A673 (cell line): ENCODE measurements around the gene FGD4. TPM values are rescaled to one million over a fixed set of nuclear protein-coding genes. Genes with fewer than 3 reads are reported as not detected.

Experiments
- BruUV-seq: library from RNA; stranded (reverse); fragments of 400-500 nt; replicated peaks from 2 replicates; lab custom pipeline; 2021; lab: Mats Ljungman, UMichigan
- CTCF ChIA-PET: fragments of 300-600 bp; sonication (Branson Sonifier 250); formaldehyde crosslinking; loops from one replicate; lab custom pipeline; 2022; ENCODE audit warnings: antibody characterized with exemption; lab: Charles Lee
- POLR2A ChIA-PET: fragments of 300-600 bp; sonication (Branson Sonifier 250); formaldehyde crosslinking; loops from one replicate; lab custom pipeline; 2022; ENCODE audit warnings: antibody characterized with exemption; ENCODE audit not compliant: low non-redundant PET; lab: Charles Lee
- DNase-seq: peaks from one replicate; pipeline ENCODE4 v3.0.0-alpha.2; 2015; ENCODE audit warnings: low spot score
- H3K27ac ChIP-seq: fragments of 200-600 bp; sonication (generic); 2 replicates; pipeline ENCODE4 v1.5.1; 2016; ENCODE audit warnings: mixed run types, low read depth, mild to moderate bottlenecking, mixed read lengths, antibody characterized with exemption, low read length; ENCODE audit not compliant: poor library complexity, severe bottlenecking
- H3K27me3 ChIP-seq: fragments of 200-600 bp; sonication (generic); replicated peaks from 2 replicates; pipeline ENCODE4 v1.6.1; 2017; ENCODE audit warnings: mixed run types, low read depth, mild to moderate bottlenecking, mixed read lengths, antibody characterized with exemption, low read length; ENCODE audit not compliant: insufficient read depth, poor library complexity
- H3K36me3 ChIP-seq: fragments of 200-600 bp; sonication (generic); 2 replicates; pipeline ENCODE4 v1.6.1; 2016; ENCODE audit warnings: mixed run types, mild to moderate bottlenecking, mixed read lengths, antibody characterized with exemption, low read length; ENCODE audit not compliant: insufficient read depth, poor library complexity, severe bottlenecking
- H3K4me1 ChIP-seq: fragments of 200-600 bp; sonication (generic); 2 replicates; pipeline ENCODE4 v1.6.1; 2017; ENCODE audit warnings: mixed run types, mild to moderate bottlenecking, mixed read lengths, antibody characterized with exemption, low read length; ENCODE audit not compliant: insufficient read depth, poor library complexity, severe bottlenecking
- H3K4me3 ChIP-seq: fragments of 200-600 bp; sonication (generic); 2 replicates; pipeline ENCODE4 v1.5.1; 2016; ENCODE audit warnings: low read depth, mixed run types, mild to moderate bottlenecking, mixed read lengths, low read length; ENCODE audit not compliant: poor library complexity, severe bottlenecking
- H3K9me3 ChIP-seq: fragments of 200-600 bp; sonication (generic); 2 replicates; pipeline ENCODE4 v1.6.1; 2016; ENCODE audit warnings: mixed run types, low read depth, mild to moderate bottlenecking, mixed read lengths, antibody characterized with exemption, low read length; ENCODE audit not compliant: poor library complexity, severe bottlenecking
- EZH2 ChIP-seq: fragments of 200-600 bp; sonication (generic); IDR thresholded peaks from 2 replicates; pipeline ENCODE4 v1.6.1; 2017; ENCODE audit warnings: borderline replicate concordance, low read depth, mild to moderate bottlenecking, mixed read lengths, antibody characterized with exemption, low read length; ENCODE audit not compliant: poor library complexity, severe bottlenecking
- intact Hi-C: fragments of 100-400 bp; cut with micrococcal nuclease; formaldehyde crosslinking; loops from one replicate; pipeline ENCODE4 v1.10.0; 2022; ENCODE audit not compliant: unreplicated experiment
- total RNA-seq: library from RNA; stranded (reverse); gene quantifications from 2 replicates; pipeline ENCODE4 v1.2.3, GENCODE V29; 2021
- TF ChIP-seq, protein P1 (sequence below): fragments of 300-800, 200-600 bp; sonication (generic); conservative IDR thresholded peaks from 2 replicates; pipeline ENCODE4 v1.5.1; 2017; ENCODE audit warnings: low read depth, mild to moderate bottlenecking, antibody characterized with exemption, low read length, moderate library complexity, mixed read lengths

FGD4 gene
- total RNA-seq, 1 experiment from 2014 or later = 21.5 TPM

DNA sequence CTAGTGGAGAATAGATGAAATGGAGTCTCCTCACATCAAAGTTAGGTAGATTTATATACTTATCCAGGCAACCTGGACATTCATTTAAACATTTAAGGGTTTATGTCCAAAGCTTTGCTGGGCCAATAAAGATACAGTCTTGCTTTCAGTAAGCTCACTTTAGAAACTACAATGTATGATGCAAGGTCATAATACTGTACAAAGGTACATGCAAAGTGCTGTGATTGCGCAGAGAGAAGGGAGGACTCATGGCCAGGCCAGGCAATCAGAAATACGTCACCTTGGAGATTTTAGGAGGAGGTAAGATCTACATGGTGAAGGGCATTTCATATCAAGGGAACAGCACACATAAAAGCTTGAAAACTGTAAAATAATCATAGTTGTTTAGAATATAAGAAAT lies 113.6 kb downstream of the FGD4 start:
- Histone ChIP-seq H3K4me3 (no peak overlapping the region), H3K9me3 (no peaks in the 10 kb centered on the region), H3K27me3 (no peaks in the 10 kb centered on the region), H3K36me3 (no peaks in the 10 kb centered on the region), H3K27ac (no peak overlapping the region), H3K4me1 (peaks cover 12% of the 10 kb centered on the region)
- intact Hi-C loops = no loop called here
- ChIA-PET CTCF (interaction anchor here (0.5 kb wide), 1 partner anchor 11 kb away, joined by 5 read pairs; no protein-coding TSS in a partner anchor), POLR2A (no interaction called here)
- TF ChIP-seq, protein P1, sequence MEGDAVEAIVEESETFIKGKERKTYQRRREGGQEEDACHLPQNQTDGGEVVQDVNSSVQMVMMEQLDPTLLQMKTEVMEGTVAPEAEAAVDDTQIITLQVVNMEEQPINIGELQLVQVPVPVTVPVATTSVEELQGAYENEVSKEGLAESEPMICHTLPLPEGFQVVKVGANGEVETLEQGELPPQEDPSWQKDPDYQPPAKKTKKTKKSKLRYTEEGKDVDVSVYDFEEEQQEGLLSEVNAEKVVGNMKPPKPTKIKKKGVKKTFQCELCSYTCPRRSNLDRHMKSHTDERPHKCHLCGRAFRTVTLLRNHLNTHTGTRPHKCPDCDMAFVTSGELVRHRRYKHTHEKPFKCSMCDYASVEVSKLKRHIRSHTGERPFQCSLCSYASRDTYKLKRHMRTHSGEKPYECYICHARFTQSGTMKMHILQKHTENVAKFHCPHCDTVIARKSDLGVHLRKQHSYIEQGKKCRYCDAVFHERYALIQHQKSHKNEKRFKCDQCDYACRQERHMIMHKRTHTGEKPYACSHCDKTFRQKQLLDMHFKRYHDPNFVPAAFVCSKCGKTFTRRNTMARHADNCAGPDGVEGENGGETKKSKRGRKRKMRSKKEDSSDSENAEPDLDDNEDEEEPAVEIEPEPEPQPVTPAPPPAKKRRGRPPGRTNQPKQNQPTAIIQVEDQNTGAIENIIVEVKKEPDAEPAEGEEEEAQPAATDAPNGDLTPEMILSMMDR = no peak
- TF ChIP-seq EZH2 = no peak
- DNase-seq = no peak
- BruUV-seq = no TSS peak

DNA sequence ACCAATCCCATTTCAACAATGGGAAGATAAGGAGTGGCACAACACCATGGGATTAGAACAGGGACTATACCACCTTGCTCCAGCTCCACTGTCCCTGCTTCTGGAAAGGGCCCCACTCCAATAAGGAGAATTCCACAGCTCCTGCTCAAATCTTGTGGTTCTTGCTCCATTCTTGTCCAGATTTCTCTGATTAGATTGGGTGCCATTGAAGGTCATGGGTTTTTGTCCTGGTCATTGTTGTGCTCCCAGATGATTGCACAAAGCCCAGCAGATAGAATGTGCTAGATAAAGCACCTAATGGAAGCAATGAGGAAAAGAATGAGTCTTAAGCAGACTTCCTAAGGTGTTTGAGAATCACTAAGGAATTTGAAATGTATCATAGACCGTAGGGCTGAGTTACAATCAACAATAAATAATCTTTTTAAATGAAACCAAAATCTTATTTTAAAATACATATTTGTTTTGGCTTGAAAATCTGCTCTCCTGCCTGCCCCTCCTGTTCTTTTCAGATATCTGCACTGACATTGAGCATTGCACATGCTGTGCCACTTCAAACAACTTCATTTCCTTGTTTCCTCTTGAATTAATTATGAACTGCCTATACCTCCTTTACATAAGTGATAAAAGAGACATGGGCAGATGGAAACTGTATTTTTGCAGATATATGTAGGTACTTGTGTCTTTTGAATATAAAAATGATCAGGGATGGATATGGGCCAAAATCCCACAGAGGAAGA lies 115.9 kb downstream of the FGD4 start:
- peak overlapping the region; percentile 12 for H3K27ac ChIP-seq
- no peaks in the 10 kb centered on the region for H3K27me3 ChIP-seq
- H3K36me3 ChIP-seq = no peaks in the 10 kb centered on the region
- H3K9me3 ChIP-seq = no peaks in the 10 kb centered on the region
- peak; percentile 33 for DNase-seq
- TF ChIP-seq, protein P1 = no peak
- no peak for TF ChIP-seq EZH2
- peaks cover 12% of the 10 kb centered on the region for H3K4me1 ChIP-seq
- ChIA-PET CTCF (no interaction called here), POLR2A (no interaction called here)
- no peak overlapping the region for H3K4me3 ChIP-seq
- intact Hi-C loops = no loop called here
- no TSS peak for BruUV-seq

DNA sequence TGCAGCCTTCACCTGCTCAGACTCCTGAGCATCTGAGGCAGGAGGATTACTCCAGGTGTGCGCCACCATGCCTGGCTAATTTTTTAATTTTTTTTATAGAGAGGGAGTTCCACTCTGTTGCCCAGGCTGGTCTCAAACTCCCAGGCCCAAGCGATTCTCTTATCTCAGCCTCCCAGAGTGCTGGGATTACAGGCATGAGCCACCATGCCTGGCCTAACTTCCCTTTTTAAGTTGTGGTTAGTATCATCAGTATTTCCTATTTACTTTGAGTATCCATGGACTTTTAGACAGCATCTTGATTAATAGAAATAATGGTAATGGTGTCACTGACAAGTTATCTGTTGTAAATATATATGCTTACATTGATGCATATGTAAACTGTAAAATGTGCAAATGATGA lies 116.9 kb downstream of the FGD4 start:
- Histone ChIP-seq H3K27me3 (no peaks in the 10 kb centered on the region), H3K4me3 (no peak overlapping the region), H3K4me1 (peaks cover 12% of the 10 kb centered on the region), H3K27ac (no peak overlapping the region), H3K36me3 (no peaks in the 10 kb centered on the region), H3K9me3 (no peaks in the 10 kb centered on the region)
- BruUV-seq = no TSS peak
- ChIA-PET CTCF (no interaction called here), POLR2A (no interaction called here)
- no peak for DNase-seq
- TF ChIP-seq EZH2 = no peak
- TF ChIP-seq, protein P1 = no peak
- intact Hi-C loops = no loop called here
